Endothelial cell of umbilical vein (primary cell): ENCODE results near the gene RTP1.

Experiments
- CTCF ChIP-seq, 2 donors: IDR thresholded peaks; 1 replicate in 1 of 2; 2 replicates in 1 of 2; pipeline ENCODE4 v1.5.1; 2011; ENCODE audit warnings: low read length in 2 of 2, mild to moderate bottlenecking in 2 of 2, moderate library complexity in 2 of 2, control low read depth in 1 of 2, inconsistent platforms in 1 of 2, low read depth in 1 of 2; ENCODE audit not compliant: insufficient read depth in 1 of 2; ENCODE audit errors: extremely low read depth in 1 of 2
- EZH2 ChIP-seq: IDR thresholded peaks from 2 replicates; pipeline ENCODE4 v1.6.1; 2012; ENCODE audit warnings: borderline replicate concordance, low read depth, mild to moderate bottlenecking, moderate library complexity, low read length, inconsistent platforms; ENCODE audit not compliant: severe bottlenecking
- FOS ChIP-seq: IDR thresholded peaks from 2 replicates; pipeline ENCODE4 v1.6.1; 2011; ENCODE audit warnings: mild to moderate bottlenecking, low read length, moderate library complexity, borderline replicate concordance; ENCODE audit not compliant: insufficient read depth
- MYC ChIP-seq: IDR thresholded peaks from one replicate; pipeline ENCODE4 v1.6.1; 2011; ENCODE audit warnings: mild to moderate bottlenecking, low read depth, low read length
- POLR2A ChIP-seq: IDR thresholded peaks from 2 replicates; pipeline ENCODE4 v1.6.1; 2012; ENCODE audit warnings: low read depth, mild to moderate bottlenecking, control low read depth, low read length

- no peak for TF ChIP-seq CTCF (IDR thresholded peaks at IDR 0.05; ENCODE audit: extremely low read depth in 1 of 2, insufficient read depth in 1 of 2, low read depth in 1 of 2, low read length in 2 of 2)
- no peak for TF ChIP-seq POLR2A
- TF ChIP-seq FOS = no peak
- no peak for TF ChIP-seq EZH2
- no peak for TF ChIP-seq MYC
These were observed 10.9 kb downstream of the RTP1 start for GRCh38 chr3:187208159-187208558.
